SK-N-SH treated with all-trans-retinoic acid at 6 μM for 48 hours (cell line): Measurements from ENCODE around the gene CALB2.

Experiments
- ATAC-seq: fragments of 200-7000 bp; cut with Tn5 transposase; 3 replicates; pipeline ENCODE4 v1.9.1; 2020; ENCODE audit warnings: mild to moderate bottlenecking, moderate library complexity
- ARNTL ChIP-seq: fragments of 450-650 bp; formaldehyde crosslinking; IDR thresholded peaks from 2 replicates; pipeline ENCODE4 v1.5.0; 2020; ENCODE audit warnings: low read depth, mild to moderate bottlenecking, moderate library complexity, borderline replicate concordance
- BACH2 ChIP-seq: fragments of 250-450 bp; sonication (Bioruptor Pico); IDR thresholded peaks from 2 replicates; pipeline ENCODE4 v1.9.0; 2021; ENCODE audit warnings: mild to moderate bottlenecking, borderline replicate concordance
- CREB5 ChIP-seq: fragments of 250-450 bp; sonication (Bioruptor Pico); IDR thresholded peaks from 2 replicates; pipeline ENCODE4 v1.5.1; 2020; ENCODE audit warnings: low read depth, mild to moderate bottlenecking, moderate library complexity
- CSDC2 ChIP-seq: fragments of 250-450 bp; sonication (Bioruptor Pico); IDR thresholded peaks from 2 replicates; pipeline ENCODE4 v1.5.0; 2020; ENCODE audit warnings: mild to moderate bottlenecking, moderate library complexity
- CSRNP3 ChIP-seq: fragments of 250-450 bp; sonication (Bioruptor Pico); IDR thresholded peaks from 2 replicates; pipeline ENCODE4 v1.5.1; 2021; ENCODE audit warnings: mild to moderate bottlenecking, moderate library complexity
- ESRRG ChIP-seq: fragments of 250-450 bp; sonication (Bioruptor Pico); IDR thresholded peaks from 2 replicates; pipeline ENCODE4 v1.6.1; 2021; ENCODE audit warnings: mild to moderate bottlenecking
- GLIS3 ChIP-seq: fragments of 250-450 bp; sonication (Bioruptor Pico); IDR thresholded peaks from 2 replicates; pipeline ENCODE4 v1.5.0; 2020; ENCODE audit warnings: mild to moderate bottlenecking, moderate library complexity
- ISL1 ChIP-seq: fragments of 250-450 bp; sonication (Bioruptor Pico); IDR thresholded peaks from 2 replicates; pipeline ENCODE4 v2.1.2; 2022; ENCODE audit warnings: mild to moderate bottlenecking, moderate library complexity
- PATZ1 ChIP-seq: fragments of 250-450 bp; sonication (Bioruptor Pico); IDR thresholded peaks from 2 replicates; pipeline ENCODE4 v1.8.0; 2020; ENCODE audit warnings: mild to moderate bottlenecking, moderate library complexity, borderline replicate concordance
- PPARA ChIP-seq: fragments of 250-450 bp; sonication (Bioruptor Pico); IDR thresholded peaks from 2 replicates; pipeline ENCODE4 v1.5.0; 2020; ENCODE audit warnings: mild to moderate bottlenecking, borderline replicate concordance
- RARB ChIP-seq: fragments of 250-450 bp; sonication (Bioruptor Pico); IDR thresholded peaks from 2 replicates; pipeline ENCODE4 v1.8.0; 2021; ENCODE audit warnings: mild to moderate bottlenecking, moderate library complexity
- SNAI2 ChIP-seq: fragments of 250-450 bp; sonication (Bioruptor Pico); IDR thresholded peaks from 2 replicates; pipeline ENCODE4 v1.5.0; 2020; ENCODE audit warnings: mild to moderate bottlenecking, moderate library complexity
- TOX ChIP-seq: fragments of 250-450 bp; sonication (Bioruptor Pico); IDR thresholded peaks from 2 replicates; pipeline ENCODE4 v1.8.0; 2021; ENCODE audit warnings: mild to moderate bottlenecking, moderate library complexity, borderline replicate concordance
- TSHZ2 ChIP-seq: fragments of 250-450 bp; sonication (Bioruptor Pico); IDR thresholded peaks from 2 replicates; pipeline ENCODE4 v1.5.0; 2020; ENCODE audit warnings: mild to moderate bottlenecking, moderate library complexity
- ZFP30 ChIP-seq: fragments of 450-650 bp; formaldehyde crosslinking; IDR thresholded peaks from 2 replicates; pipeline ENCODE4 v1.5.0; 2022; ENCODE audit warnings: mild to moderate bottlenecking, moderate library complexity
- ZNF565 ChIP-seq: fragments of 450-650 bp; formaldehyde crosslinking; conservative IDR thresholded peaks from 2 replicates; pipeline ENCODE4 v1.5.0; 2020; ENCODE audit warnings: low read depth, mild to moderate bottlenecking, moderate library complexity
- ZNF8 ChIP-seq: fragments of 450-650 bp; formaldehyde crosslinking; IDR thresholded peaks from 2 replicates; pipeline ENCODE4 v1.5.0; 2020; ENCODE audit warnings: mild to moderate bottlenecking, moderate library complexity

Gene CALB2

GRCh38 chr16:71432906-71433305 is 74.4 kb downstream of the CALB2 start:
- TF ChIP-seq CREB5 (CRISPR knock-in tag) (no peak), ARNTL (CRISPR knock-in tag) (no peak), ZNF565 (CRISPR knock-in tag) (no peak), BACH2 (no peak), GLIS3 (CRISPR knock-in tag) (no peak), CSRNP3 (CRISPR knock-in tag) (no peak), PPARA (no peak)
- ATAC-seq = no peak

GRCh38 chr16:71436473-71436872 is 78.0 kb downstream of the CALB2 start:
- TF ChIP-seq PPARA (no peak), SNAI2 (CRISPR knock-in tag) (no peak), ESRRG (CRISPR knock-in tag) (no peak), GLIS3 (CRISPR knock-in tag) (no peak), ARNTL (CRISPR knock-in tag) (no peak), TSHZ2 (no peak), CSRNP3 (CRISPR knock-in tag) (no peak), TOX (CRISPR knock-in tag) (no peak), CSDC2 (CRISPR knock-in tag) (no peak), PATZ1 (CRISPR knock-in tag) (no peak), ZFP30 (CRISPR knock-in tag) (no peak), ZNF565 (CRISPR knock-in tag) (no peak), ZNF8 (CRISPR knock-in tag) (no peak), RARB (CRISPR knock-in tag) (no peak)
- ATAC-seq = no peak

- no peak for ATAC-seq
Measured at GRCh38 chr16:71439523-71439922, 81.0 kb downstream of the CALB2 start.

More at GRCh38 chr16:71439523-71439922, 81.0 kb downstream of the CALB2 start:
- no peak for TF ChIP-seq TSHZ2
- TF ChIP-seq ISL1 (CRISPR knock-in tag) = no peak
- TF ChIP-seq CREB5 (CRISPR knock-in tag) = no peak
- TF ChIP-seq RARB (CRISPR knock-in tag) = no peak
- no peak for TF ChIP-seq PATZ1 (CRISPR knock-in tag)
